Measurements from ENCODE around the gene ZNF79.

The ZNF79 gene

DNA sequence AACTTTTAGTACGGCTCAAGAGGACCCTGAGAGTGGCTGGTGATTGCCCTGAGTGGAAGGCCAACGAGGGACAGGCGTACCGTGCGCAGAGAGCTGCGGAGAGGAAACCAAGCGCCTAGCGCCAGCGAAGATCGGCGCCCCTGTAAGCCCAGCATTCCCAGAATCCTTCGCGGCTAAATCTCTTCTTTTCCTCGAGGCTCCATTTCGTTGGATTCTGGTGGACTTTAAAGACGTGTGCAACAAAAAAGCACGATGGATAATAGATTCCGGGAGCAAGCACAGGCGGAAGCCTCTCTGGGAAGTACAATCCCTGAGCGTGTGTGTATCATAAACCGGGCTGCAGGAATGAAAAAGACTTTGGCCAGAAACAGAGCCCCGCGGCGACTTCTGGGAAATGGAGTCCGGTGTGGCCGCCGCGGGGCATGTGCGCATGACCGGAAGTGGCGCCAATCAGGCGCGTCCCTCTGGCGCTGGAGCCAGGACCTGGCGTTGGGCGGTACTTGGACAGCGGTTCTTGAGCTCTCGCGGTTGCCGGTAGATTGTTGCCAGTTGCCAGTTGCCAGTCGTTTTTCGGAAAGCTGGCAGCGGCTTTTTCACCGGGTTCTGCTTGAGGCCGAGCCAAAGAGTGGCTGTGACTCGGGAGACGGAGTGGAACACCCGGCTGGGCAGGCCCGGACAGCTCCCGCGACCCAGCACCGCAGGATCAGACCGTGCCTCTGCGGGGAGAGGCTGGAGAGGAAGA lies at the start of gene ZNF79:
Gene ZNF79 (plus strand): TSS at position 449 of the 742 bp plus-strand sequence. CDS start 406 bp downstream, outside the sequence.
- in situ Hi-C loops (cut with MboI; ENCODE audit: low sequenced_read_pairs), result no loop called here

GRCh38 chr9:127380479-127380878 lies 43.7 kb upstream of the ZNF79 start:
- in situ Hi-C loops (cut with MboI; ENCODE audit: low sequenced_read_pairs), result no loop called here

DNA sequence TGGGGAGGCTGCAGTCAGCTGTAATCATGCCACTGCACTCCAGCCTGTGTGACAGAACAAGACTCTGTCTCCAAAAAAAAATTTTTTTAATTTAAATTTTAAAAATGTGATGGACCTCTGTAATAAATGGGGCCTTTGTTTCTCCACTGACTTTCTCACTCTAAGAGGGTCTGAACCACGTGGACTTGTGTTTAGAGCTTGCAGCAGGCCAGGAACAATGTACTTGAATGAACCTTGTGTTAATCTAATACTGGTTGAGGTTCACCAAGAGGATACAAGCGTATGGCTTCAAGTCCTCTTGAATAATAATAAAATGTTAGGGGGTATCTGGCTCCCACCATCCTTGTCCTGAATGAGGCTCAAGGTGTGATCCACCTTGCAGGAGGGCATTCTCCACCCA lies 41.6 kb upstream of the ZNF79 start:
- in situ Hi-C loops (cut with MboI; ENCODE audit: low sequenced_read_pairs), result no loop called here

- in situ Hi-C loops (cut with MboI; ENCODE audit: low sequenced_read_pairs), result no loop called here
Measured at GRCh38 chr9:127384016-127384730, 40.0 kb upstream of the ZNF79 start.

GRCh38 chr9:127384901-127385300 lies 39.3 kb upstream of the ZNF79 start:
- in situ Hi-C loops (cut with MboI; ENCODE audit: low sequenced_read_pairs), result no loop called here

DNA sequence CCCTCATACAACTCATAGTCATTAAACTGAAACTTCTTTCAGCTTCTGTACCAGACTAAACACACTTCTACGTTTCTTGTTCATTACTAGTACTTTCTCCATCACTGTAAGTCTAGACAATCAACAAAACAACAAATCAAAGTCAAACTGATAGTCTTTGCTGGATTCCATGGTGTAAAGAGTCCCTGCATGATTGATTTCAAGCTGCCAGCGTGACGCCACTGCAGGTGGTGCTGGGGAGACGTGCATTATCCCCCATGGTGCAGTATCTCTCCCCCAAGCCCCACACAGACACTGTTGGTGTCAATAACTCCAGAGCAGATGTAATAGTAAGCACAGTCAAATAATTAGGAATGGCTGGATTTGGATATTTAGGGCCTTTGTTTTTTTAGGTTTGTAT lies 37.9 kb upstream of the ZNF79 start:
- in situ Hi-C loops (cut with MboI; ENCODE audit: low sequenced_read_pairs), result no loop called here

- in situ Hi-C loops (cut with MboI; ENCODE audit: low sequenced_read_pairs), result no loop called here
Measured at GRCh38 chr9:127386981-127387380, 37.2 kb upstream of the ZNF79 start.

DNA sequence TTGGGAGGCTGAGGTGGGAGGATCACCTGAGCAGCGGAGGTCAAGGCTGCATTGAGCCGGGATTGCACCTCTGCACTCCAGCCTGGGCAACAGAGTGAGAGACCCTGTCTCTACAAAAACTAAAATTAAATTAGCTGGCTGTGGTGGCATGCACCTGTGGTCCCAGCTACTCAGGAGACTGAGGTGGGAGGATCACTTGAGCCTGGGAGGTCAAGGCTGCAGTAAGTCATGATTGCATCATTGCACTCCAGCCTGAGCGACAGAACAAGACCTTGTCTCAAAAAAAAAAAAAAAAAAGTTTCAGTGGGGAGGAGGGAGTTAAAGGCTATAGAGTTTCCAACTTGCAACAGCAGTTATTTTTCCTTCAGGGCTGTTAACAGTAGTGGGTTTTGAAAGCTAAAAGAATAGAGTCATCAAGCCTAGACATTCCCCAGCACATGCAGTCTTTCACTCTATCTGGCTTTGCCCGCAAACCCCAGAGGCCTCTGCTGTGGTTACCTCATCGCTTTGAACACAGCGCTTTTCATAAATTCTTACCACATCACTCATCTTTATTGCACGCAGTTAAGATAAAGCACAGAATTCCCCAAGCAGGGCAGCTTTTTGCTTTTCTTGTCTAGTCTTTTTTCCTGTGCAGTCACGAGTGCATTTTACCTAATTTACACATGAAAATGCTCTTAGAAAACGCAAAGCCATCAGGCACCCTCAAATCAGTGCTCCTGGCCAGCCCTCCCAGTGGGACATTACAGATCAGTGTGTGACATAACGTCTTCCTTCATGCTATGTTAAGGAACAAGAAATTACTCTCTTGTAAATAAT lies 35.9 kb upstream of the ZNF79 start:
- in situ Hi-C loops (cut with MboI; ENCODE audit: low sequenced_read_pairs), result no loop called here

DNA sequence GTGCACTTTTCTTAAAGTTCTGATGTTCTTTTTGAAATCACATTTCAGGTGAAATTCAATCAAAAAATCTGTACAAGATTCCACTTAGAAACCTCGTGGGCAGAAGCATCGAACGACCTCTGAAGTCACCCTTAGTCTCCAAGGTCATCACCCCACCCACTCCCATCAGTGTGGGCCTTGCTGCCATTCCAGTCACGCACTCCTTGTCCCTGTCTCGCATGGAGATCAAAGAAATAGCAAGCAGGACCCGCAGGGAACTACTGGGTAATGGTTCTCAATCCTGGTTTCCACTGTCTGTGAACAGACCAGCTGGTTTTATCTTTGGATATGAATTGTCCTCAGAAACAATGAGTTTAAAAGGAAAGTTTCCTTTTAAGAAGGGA lies 35.3 kb upstream of the ZNF79 start:
- in situ Hi-C loops (cut with MboI; ENCODE audit: low sequenced_read_pairs), result no loop called here

DNA sequence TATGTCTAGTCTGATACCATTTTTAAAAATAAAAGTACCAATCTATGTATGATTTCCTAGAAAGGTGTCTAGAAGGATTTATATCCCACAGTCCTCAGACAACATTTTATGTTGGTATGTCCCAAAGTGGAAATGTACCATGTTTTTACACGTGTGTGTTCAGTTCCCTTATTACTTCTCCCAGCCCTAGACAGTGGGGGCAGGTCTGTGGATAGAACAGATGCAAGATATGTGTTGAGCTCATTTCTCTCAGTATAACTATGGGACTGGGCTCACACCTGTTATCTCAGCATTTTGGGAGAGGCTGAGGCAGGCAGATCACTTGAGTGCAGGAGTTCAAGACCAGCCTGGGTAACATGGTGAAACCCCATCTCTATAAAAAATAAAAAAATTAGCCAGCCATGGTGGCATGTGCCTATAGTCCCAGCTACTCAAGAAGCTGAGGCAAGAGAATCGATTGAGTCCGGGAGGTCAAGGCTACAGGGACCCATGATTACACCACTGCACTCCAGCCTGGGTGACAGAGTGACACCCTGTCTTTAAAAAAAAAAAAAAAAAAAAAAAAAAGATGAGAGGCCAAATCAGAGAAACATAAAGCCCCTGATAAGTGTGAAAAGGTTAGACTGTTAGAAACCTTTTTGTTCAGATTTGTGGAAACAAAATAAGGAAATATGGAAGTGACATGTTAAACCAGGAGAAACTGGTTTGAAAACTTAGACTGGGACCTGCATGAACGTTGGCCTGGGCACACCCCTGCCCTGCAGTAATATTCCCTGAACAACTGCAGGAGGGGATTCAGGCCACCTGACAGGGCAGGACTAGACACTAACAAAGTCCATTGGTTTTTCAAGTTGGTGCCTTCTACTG lies 34.6 kb upstream of the ZNF79 start:
- in situ Hi-C loops (cut with MboI; ENCODE audit: low sequenced_read_pairs), result no loop called here

DNA sequence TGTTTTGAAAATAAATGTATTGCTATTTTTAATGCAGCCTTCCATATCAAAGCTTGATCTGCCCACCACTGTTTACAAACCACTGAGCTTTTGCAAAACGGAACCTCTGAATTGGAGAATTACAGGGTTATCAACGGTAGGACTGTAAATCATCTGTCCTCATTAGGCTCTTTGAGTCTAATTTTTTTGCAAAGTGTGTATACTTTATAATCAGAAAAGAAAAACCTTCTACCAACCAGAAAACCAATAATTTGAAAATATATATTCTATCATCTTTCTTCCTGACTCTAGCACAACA lies 34.0 kb upstream of the ZNF79 start:
- in situ Hi-C loops (cut with MboI; ENCODE audit: low sequenced_read_pairs), result no loop called here

- in situ Hi-C loops (cut with MboI; ENCODE audit: low sequenced_read_pairs), result no loop called here
Measured at GRCh38 chr9:127390563-127390962, 33.6 kb upstream of the ZNF79 start.

GRCh38 chr9:127392166-127392565 lies 32.0 kb upstream of the ZNF79 start:
- in situ Hi-C loops (cut with MboI; ENCODE audit: low sequenced_read_pairs), result no loop called here

- in situ Hi-C loops (cut with MboI; ENCODE audit: low sequenced_read_pairs), result no loop called here
Measured at GRCh38 chr9:127392976-127393375, 31.2 kb upstream of the ZNF79 start.

DNA sequence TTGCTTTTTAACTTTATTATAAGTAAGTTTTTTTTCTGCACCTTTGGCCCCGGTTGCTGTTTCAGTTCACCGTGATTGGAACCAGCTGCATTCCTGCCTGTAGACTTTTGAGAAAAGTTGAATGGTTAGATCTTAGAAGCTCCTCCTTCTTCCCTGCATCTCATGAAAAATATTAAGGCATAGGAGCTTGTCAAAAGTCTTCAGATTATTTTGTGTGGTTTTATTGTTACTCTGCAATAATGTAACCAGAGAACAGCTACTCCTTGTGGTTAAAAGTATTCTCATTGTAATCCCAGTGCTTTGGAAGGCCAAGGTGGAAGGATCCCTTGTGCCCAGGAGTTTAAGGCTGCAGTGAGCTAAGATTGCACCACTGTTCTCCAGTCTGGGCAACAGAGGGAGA lies 30.5 kb upstream of the ZNF79 start:
- in situ Hi-C loops (cut with MboI; ENCODE audit: low sequenced_read_pairs), result no loop called here

DNA sequence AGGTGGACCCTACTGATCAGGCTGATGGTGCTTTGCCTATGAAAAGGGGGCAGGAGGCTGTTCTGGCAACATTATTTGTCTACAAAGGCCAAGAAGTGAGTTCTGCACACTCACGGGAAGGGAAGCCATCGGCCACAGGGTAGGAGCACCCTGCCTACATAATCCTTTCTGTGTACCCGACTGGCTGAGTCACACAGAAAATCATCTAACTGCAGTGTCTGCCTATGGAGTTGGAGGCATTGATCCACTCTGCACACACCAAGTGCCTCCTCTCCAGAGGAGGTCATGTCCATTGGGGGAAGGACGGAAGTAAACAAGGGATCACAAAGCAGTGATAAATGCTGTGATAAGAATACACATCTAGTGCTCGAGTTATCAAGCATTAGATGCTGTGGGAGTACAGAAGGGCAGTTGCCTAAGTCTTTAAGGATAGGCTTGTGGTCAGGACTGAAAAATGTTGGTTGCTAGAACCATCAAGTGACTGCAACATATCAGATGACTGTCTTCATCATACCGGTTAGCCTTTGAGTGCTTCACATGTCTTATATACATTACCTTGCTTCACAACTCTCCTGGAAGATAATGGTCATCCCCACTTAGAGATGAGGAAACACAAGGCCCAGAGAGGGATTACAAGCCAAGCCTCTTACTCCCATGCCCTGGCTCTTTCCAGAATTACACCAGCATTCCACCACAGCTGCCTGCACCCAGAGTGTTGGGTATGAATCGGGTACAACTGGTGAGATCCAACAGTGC lies 28.5 kb upstream of the ZNF79 start:
- in situ Hi-C loops (cut with MboI; ENCODE audit: low sequenced_read_pairs), result no loop called here

DNA sequence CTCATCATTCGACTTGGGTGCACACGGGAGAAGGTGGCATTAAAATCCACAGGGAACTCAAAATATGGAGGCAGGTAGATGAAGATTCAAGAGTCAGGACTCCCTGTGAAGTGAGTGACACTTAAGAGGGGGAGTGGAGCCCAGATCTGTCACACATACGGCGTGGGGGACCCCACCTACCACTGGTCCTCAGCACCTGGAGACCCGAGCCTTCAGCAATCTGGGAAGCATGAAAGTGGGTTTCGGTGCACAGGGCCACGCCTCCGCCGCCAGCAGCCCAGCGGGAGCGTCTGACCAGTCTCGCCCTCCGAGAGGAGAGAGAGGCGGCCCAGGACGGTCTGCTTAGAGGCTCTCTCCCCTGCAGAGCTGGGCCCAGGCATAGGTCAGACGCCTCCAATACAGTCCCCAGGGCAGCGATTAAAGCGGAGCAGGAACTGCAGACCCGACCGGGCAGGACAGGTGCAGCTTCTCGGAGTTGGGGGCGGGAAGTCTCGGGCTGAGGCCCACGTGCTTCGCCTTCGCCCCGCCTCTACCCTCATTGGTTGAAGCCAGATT lies 27.9 kb upstream of the ZNF79 start:
- in situ Hi-C loops (cut with MboI; ENCODE audit: low sequenced_read_pairs), result no loop called here

DNA sequence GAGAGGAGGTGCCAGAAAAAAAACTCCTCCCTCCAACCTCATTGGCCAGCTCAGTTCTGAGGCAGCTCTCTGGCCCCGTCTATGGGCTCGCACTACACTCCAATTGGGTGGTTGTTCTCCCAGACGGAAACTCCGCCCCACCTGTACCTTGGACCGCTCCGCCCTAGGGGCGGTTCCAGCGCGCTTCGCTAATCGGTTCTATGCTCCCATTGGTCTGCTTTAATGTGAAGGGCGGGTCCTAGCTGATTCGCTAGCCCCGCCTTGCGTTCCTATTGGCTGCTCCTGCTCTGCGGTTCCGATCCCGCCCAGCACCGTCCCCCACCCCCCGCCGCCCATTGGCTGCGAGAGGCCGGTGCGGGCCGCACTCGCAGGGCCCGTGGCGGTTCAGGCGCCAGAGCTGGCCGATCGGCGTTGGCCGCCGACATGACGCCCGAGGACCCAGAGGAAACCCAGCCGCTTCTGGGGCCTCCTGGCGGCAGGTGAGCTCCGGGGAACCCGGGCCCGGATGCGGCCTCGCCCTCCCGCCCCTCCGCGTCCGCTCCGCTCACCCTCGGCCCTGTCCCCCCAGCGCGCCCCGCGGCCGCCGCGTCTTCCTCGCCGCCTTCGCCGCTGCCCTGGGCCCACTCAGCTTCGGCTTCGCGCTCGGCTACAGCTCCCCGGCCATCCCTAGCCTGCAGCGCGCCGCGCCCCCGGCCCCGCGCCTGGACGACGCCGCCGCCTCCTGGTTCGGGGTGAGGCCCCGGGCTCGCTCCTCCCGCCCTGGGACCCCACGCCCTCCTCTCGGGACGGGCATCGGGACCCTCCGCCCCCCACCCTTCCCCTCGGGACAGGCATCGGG lies 27.2 kb upstream of the ZNF79 start, which contains the start of gene SLC2A8:
Gene SLC2A8 (plus strand): TSS at position 362 of the 838 bp plus-strand sequence. CDS start 62 bp downstream, at position 424.
- in situ Hi-C loops (cut with MboI; ENCODE audit: low sequenced_read_pairs), result no loop called here

Measured in HL-60/S4 treated with retinoic acid at 250 ng/mL for 4 days and 3 days (cell line).